ENCODE data around the gene CACNA2D1. TPM values are rescaled to one million over a fixed set of nuclear protein-coding genes. Genes with fewer than 3 reads are reported as not detected.

CACNA2D1 gene
- total RNA-seq, 4 donors from 2014 or later: 41.8 to 125 (median 56.2) TPM

DNA sequence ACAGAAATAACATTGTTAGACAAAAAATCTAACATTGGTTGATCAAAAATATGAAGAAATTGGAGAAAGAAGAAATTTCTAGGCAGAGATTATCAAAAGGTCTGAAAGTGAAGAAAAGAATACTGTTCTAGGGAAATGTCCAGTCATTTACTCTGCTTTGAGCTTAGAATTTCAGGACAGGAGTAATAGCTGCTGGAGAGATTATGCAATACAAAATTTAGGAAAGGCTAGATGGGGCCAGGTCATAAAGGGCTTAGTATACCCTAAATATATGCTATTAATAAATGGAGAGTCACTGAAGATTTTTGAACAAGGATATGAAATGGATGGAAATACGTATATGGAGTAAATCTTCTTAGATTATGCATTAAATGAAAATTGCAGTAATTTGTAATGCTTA, 279.2 kb downstream of the CACNA2D1 start:
- no peak for TF ChIP-seq CTCF (IDR thresholded peaks at IDR 0.05; ENCODE audit: low read depth)

DNA sequence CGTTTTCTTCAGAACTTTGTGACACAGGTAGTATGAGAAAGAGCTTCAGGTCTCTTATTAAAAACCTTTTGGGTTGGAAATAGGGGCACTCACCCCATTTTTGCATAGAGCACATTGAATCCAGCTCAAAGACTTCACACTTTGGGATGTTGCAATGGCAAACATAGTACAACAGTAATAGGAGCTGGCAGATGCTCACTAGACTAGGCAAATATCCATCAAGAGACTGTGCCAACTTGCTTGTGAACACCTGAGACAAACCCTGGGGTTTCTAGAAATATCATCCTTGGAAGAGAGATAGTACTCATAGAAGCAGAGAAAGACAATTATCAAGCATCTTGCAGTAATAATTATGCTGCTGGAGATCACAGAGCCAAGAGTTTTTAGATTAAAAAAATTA, 280.0 kb downstream of the CACNA2D1 start:
- no peak for TF ChIP-seq CTCF (IDR thresholded peaks at IDR 0.05; ENCODE audit: low read depth)

DNA sequence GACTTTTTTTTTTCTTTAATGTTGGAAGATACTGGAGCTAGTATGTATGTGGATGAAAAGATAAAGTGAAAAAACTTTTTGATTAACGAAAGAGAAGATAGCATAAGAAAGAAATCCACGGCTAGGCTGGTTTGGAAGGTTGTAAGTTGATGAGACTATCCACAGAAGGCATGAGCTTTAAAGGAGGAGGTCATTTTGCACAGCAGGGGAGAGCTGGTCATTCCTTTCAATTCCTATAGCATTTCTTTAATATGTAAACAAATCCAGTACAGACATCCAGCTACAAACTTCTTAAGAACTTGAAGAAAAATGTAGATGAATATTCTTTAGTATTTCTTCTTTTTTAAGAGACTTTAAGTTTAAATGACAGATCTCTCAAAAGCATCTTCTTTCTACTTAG, 281.3 kb downstream of the CACNA2D1 start:
- no peak for TF ChIP-seq CTCF (IDR thresholded peaks at IDR 0.05; ENCODE audit: low read depth)

- TF ChIP-seq CTCF (IDR thresholded peaks at IDR 0.05; ENCODE audit: low read depth): no peak
These were observed 285.2 kb downstream of the CACNA2D1 start for GRCh38 chr7:82158327-82158726.

DNA sequence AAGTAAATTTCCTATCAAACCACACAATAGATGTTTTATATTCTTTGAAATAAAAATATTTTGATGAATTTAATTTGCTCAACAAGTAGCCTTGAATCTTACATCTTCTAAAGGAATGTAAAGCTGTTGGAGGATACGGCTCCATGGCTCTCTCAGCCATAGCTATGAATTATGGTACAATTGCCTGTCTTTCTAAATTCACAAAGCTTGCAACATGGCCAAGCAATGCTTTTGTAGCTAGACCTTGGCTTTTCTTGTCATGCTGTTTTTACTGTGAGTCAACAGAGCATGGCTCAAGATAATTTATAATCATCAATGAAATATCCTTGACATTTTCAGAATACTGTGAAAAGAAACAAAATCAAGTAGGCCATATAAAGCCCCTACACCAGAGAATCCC, 286.7 kb downstream of the CACNA2D1 start:
- TF ChIP-seq CTCF (IDR thresholded peaks at IDR 0.05; ENCODE audit: low read depth): no peak

DNA sequence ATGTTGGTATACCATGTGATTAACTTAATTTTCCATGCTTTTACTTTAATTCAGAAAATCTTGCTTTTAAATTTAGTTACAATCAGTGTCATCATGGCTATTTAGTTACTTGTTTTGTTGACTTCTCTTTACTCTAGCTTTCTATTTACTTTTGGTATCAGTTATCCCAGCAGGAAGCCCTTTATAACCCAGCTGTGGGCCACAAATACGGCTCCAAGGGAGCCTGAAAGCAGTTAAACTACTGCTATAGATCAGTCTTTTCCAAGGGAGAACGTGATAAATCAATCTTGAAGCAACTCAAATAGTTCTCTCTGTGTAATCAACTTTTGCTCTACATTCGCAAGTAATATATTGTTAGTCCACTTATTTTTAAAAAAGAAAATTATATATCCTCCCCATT, 287.4 kb downstream of the CACNA2D1 start:
- TF ChIP-seq CTCF (IDR thresholded peaks at IDR 0.05; ENCODE audit: low read depth): no peak

DNA sequence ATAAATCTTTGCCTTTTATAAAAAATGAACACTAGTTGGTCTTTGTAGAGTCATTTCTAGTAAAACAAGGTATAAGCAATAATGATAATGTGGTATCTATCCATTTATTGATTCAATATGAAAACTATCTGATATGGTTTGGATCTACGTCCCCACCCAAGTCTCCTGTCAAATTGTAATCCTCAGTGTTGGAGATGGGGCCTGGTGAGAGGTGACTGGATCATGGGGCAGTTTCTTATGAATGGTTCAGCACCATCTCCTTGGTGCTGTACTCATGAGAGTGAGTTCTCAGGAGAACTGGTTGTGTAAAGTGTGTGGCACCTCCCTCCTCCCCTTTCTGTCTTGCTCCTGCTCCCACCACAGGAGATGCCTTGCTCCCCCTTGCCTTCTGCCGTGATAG, 288.8 kb downstream of the CACNA2D1 start:
- no peak for TF ChIP-seq CTCF (IDR thresholded peaks at IDR 0.05; ENCODE audit: low read depth)
